Ishikawa (cell line): Measurements from ENCODE around the gene RSPH4A.

Source experiments
- CEBPB ChIP-seq: IDR thresholded peaks from 2 replicates; pipeline ENCODE4 v1.6.1; 2012
- CREB1 ChIP-seq: IDR thresholded peaks from 2 replicates; pipeline ENCODE4 v1.6.1; 2012; ENCODE audit warnings: low read depth
- EGR1 ChIP-seq: IDR thresholded peaks from 2 replicates; pipeline ENCODE4 v1.6.1; 2012
- EP300 ChIP-seq: IDR thresholded peaks from 2 replicates; pipeline ENCODE4 v1.6.1; 2012; ENCODE audit warnings: borderline replicate concordance
- FOXM1 ChIP-seq: IDR thresholded peaks from 2 replicates; pipeline ENCODE4 v1.6.1; 2012; ENCODE audit warnings: low read depth, borderline replicate concordance
- MAX ChIP-seq: IDR thresholded peaks from 2 replicates; pipeline ENCODE4 v1.6.1; 2012
- NFIC ChIP-seq: IDR thresholded peaks from 2 replicates; pipeline ENCODE4 v1.6.1; 2012
- RAD21 ChIP-seq: IDR thresholded peaks from 2 replicates; pipeline ENCODE4 v1.6.1; 2012; ENCODE audit warnings: low read depth
- TAF1 ChIP-seq: IDR thresholded peaks from 2 replicates; pipeline ENCODE4 v1.6.1; 2012; ENCODE audit warnings: low read depth, mild to moderate bottlenecking
- TCF12 ChIP-seq: IDR thresholded peaks from 2 replicates; pipeline ENCODE4 v1.6.1; 2012; ENCODE audit warnings: low read depth
- TEAD4 ChIP-seq: IDR thresholded peaks from 2 replicates; pipeline ENCODE4 v1.6.1; 2012
- YY1 ChIP-seq: IDR thresholded peaks from 2 replicates; pipeline ENCODE4 v1.6.1; 2012; ENCODE audit warnings: low read depth
- ZBTB7A ChIP-seq: IDR thresholded peaks from 2 replicates; pipeline ENCODE4 v1.6.1; 2012; ENCODE audit warnings: low read depth
- TF ChIP-seq, protein P1 (sequence below): IDR thresholded peaks from 2 replicates; pipeline ENCODE4 v1.6.1; 2012
- TF ChIP-seq, protein P2 (sequence below): IDR thresholded peaks from 2 replicates; pipeline ENCODE4 v1.6.1; 2012; ENCODE audit warnings: low read depth, mild to moderate bottlenecking

RSPH4A gene

GRCh38 chr6:116571683-116572000 lies 44.6 kb upstream of the RSPH4A start:
- no peak for TF ChIP-seq ZBTB7A
- TF ChIP-seq CREB1: no peak
- TF ChIP-seq CEBPB: no peak
- TF ChIP-seq TCF12: no peak
- TF ChIP-seq TAF1: no peak
- TF ChIP-seq MAX: no peak
- no peak for TF ChIP-seq EP300
- TF ChIP-seq FOXM1: no peak
- no peak for TF ChIP-seq YY1
- no peak for TF ChIP-seq NFIC
- TF ChIP-seq EGR1: no peak
- TF ChIP-seq TEAD4: no peak
- TF ChIP-seq, protein P1, sequence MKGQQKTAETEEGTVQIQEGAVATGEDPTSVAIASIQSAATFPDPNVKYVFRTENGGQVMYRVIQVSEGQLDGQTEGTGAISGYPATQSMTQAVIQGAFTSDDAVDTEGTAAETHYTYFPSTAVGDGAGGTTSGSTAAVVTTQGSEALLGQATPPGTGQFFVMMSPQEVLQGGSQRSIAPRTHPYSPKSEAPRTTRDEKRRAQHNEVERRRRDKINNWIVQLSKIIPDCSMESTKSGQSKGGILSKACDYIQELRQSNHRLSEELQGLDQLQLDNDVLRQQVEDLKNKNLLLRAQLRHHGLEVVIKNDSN: no peak
- TF ChIP-seq RAD21: no peak
- TF ChIP-seq, protein P2, sequence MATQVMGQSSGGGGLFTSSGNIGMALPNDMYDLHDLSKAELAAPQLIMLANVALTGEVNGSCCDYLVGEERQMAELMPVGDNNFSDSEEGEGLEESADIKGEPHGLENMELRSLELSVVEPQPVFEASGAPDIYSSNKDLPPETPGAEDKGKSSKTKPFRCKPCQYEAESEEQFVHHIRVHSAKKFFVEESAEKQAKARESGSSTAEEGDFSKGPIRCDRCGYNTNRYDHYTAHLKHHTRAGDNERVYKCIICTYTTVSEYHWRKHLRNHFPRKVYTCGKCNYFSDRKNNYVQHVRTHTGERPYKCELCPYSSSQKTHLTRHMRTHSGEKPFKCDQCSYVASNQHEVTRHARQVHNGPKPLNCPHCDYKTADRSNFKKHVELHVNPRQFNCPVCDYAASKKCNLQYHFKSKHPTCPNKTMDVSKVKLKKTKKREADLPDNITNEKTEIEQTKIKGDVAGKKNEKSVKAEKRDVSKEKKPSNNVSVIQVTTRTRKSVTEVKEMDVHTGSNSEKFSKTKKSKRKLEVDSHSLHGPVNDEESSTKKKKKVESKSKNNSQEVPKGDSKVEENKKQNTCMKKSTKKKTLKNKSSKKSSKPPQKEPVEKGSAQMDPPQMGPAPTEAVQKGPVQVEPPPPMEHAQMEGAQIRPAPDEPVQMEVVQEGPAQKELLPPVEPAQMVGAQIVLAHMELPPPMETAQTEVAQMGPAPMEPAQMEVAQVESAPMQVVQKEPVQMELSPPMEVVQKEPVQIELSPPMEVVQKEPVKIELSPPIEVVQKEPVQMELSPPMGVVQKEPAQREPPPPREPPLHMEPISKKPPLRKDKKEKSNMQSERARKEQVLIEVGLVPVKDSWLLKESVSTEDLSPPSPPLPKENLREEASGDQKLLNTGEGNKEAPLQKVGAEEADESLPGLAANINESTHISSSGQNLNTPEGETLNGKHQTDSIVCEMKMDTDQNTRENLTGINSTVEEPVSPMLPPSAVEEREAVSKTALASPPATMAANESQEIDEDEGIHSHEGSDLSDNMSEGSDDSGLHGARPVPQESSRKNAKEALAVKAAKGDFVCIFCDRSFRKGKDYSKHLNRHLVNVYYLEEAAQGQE: no peak

DNA sequence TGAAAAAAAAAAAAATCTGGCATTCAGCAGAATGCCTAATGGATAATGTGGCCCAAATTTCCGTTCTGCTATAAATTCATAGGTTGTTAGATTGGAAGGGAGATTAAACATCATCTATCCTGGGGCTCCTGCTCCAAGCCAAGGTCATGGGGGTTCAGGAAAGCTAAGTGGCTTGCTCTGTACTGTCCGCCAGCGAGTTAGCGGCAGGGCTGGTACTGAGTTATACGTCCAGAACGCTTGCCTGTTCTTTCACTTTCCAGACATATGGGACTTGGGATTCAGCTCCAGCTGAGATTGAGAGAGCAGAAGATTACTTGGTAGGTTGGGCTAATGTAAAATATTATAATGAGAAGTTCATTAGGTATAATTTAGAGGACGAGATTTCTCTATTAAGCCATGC lies 44.1 kb upstream of the RSPH4A start:
- TF ChIP-seq ZBTB7A (no peak), FOXM1 (no peak), NFIC (no peak), CREB1 (no peak), EGR1 (no peak), TEAD4 (no peak)

- no peak for TF ChIP-seq NFIC
Measured at GRCh38 chr6:116575227-116575626, 41.1 kb upstream of the RSPH4A start.

GRCh38 chr6:116577486-116577885 lies 38.8 kb upstream of the RSPH4A start:
- TF ChIP-seq MAX: no peak
- TF ChIP-seq, protein P1: no peak

DNA sequence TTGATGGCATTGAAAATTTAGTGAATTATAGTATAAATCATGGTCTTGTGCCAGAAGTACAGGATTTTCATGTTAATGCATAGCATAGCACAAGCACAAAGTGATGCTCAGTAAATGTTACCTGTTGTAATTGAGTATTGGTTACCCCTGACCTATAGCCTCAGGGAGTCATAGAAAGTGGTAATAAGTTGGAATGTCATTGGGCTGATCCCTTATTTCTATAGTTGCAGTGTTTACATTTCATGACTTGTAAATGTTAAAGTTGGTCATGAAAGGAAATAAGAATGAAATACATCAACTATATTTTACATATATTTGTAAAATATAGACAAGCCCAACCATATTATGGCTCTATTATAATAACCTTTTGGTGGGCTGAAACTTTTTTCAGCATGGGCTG lies 37.9 kb upstream of the RSPH4A start:
- no peak for TF ChIP-seq EP300

DNA sequence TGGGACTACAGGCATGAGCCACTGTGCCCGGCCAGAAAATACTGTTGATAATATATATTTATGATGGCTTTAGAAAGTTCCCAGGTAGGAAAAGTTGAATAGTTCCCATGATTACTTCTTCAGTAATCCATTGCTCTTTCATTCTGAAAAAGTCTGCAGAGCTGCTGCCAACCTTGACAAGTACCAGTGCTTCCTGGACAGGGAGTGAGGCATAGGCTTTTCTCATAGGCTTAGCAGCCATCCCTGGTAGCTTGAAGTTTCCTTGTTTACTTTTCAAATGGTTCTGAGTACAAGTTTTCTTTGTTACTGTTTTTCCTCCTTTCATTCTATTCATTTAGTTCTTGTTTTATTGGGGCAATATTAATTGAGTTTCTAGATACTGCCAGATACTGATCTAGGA lies 37.1 kb upstream of the RSPH4A start:
- no peak for TF ChIP-seq NFIC
- TF ChIP-seq TEAD4: no peak
- TF ChIP-seq FOXM1: no peak
- TF ChIP-seq ZBTB7A: no peak
- TF ChIP-seq CEBPB: no peak
- TF ChIP-seq, protein P2: no peak
- TF ChIP-seq EGR1: no peak
- TF ChIP-seq TCF12: no peak
- TF ChIP-seq CREB1: no peak
- TF ChIP-seq RAD21: no peak
- TF ChIP-seq MAX: no peak
- TF ChIP-seq EP300: no peak
- no peak for TF ChIP-seq TAF1

- TF ChIP-seq NFIC (no peak), MAX (no peak), YY1 (no peak), EGR1 (no peak), CEBPB (no peak), FOXM1 (no peak)
- TF ChIP-seq, protein P1: no peak
Measured at GRCh38 chr6:116580198-116580597, 36.1 kb upstream of the RSPH4A start.
